Esophagus (tissue), 2 donors: ENCODE measurements around the gene CACNA2D3. TPM values are rescaled to one million over a fixed set of nuclear protein-coding genes. Genes with fewer than 3 reads are reported as not detected.

Experiments
- H3K27ac ChIP-seq, 2 donors: one replicate each; pipeline ENCODE4 v1.5.1; 2013; ENCODE audit warnings: low read depth in 2 of 2, mild to moderate bottlenecking in 2 of 2, inconsistent platforms in 1 of 2, low read length in 1 of 2, moderate library complexity in 1 of 2
- H3K27me3 ChIP-seq, 2 donors: one replicate each; pipeline ENCODE4 v1.6.1; 2013; ENCODE audit warnings: low read length in 2 of 2, control low read depth in 1 of 2, mild to moderate bottlenecking in 1 of 2; ENCODE audit not compliant: insufficient read depth in 2 of 2, control insufficient read depth in 1 of 2
- H3K36me3 ChIP-seq, 2 donors: one replicate each; pipeline ENCODE4 v1.6.1; 2013; ENCODE audit warnings: low read length in 1 of 2; ENCODE audit not compliant: control insufficient read depth in 2 of 2, insufficient read depth in 2 of 2
- H3K4me1 ChIP-seq, 2 donors: one replicate each; pipeline ENCODE4 v1.6.1; 2013; ENCODE audit warnings: low read length in 1 of 2; ENCODE audit not compliant: control insufficient read depth in 2 of 2, insufficient read depth in 2 of 2
- H3K4me3 ChIP-seq, 2 donors: one replicate each; pipeline ENCODE4 v1.5.1; 2013; ENCODE audit warnings: low read length in 2 of 2, mild to moderate bottlenecking in 2 of 2, low read depth in 1 of 2, moderate library complexity in 1 of 2
- H3K9me3 ChIP-seq, 2 donors: one replicate each; pipeline ENCODE4 v1.6.1; 2013; ENCODE audit warnings: mild to moderate bottlenecking in 2 of 2, low read depth in 1 of 2, low read length in 1 of 2, moderate library complexity in 1 of 2; ENCODE audit not compliant: control insufficient read depth in 2 of 2, insufficient read depth in 1 of 2
- WGBS, 2 donors: extraction: QIAGEN DNeasy Blood & Tissue Kit; methylation state at CpG; one replicate each; pipeline ENCODE4 v1.1.7; 2013; 5-methylcytosine and 5-hydroxymethylcytosine counted together
- polyA plus RNA-seq, 2 donors: library from polyadenylated mRNA; stranded (reverse); fragments of 200-250 nt; gene quantifications; one replicate each; pipeline ENCODE4 v1.2.3, GENCODE V29; 2013
- donor health status: healthy with polysubstance abuse.
- donor health status: Bipolar disorder and iron deficiency.

CACNA2D3 gene
- polyA plus RNA-seq, 2 donors = 1.7 to 1.8 TPM

GRCh38 chr3:55078876-55079275 is 956.5 kb downstream of the CACNA2D3 start:
- no peaks in the 10 kb centered on the region for H3K9me3 ChIP-seq
- no peak overlapping the region for H3K4me3 ChIP-seq
- H3K27me3 ChIP-seq = no peaks in the 10 kb centered on the region
- no peaks in the 10 kb centered on the region for H3K4me1 ChIP-seq
- WGBS, 2 donors = 82 to 86% methylated on average over 7 of the region's 7 CpGs
- H3K27ac ChIP-seq = no peak overlapping the region
- no peaks in the 10 kb centered on the region for H3K36me3 ChIP-seq

GRCh38 chr3:55085231-55085630 is 962.9 kb downstream of the CACNA2D3 start:
- Histone ChIP-seq H3K27ac (no peak overlapping the region), H3K4me1 (no peaks in the 10 kb centered on the region), H3K36me3 (no peaks in the 10 kb centered on the region), H3K27me3 (no peaks in the 10 kb centered on the region), H3K9me3 (no peaks in the 10 kb centered on the region), H3K4me3 (no peak overlapping the region)
- WGBS, 2 donors = 68 to 73% methylated on average over 5 of the region's 5 CpGs

- peaks cover 0 to 5% of the 10 kb centered on the region in 2 donors for H3K4me1 ChIP-seq
- 51 to 55% methylated on average over 5 of the region's 5 CpGs for WGBS, 2 donors
- no peaks in the 10 kb centered on the region for H3K27me3 ChIP-seq
- no peaks in the 10 kb centered on the region for H3K9me3 ChIP-seq
- H3K36me3 ChIP-seq = no peaks in the 10 kb centered on the region
- no peak overlapping the region for H3K4me3 ChIP-seq
- H3K27ac ChIP-seq = no peak overlapping the region
These were observed 966.9 kb downstream of the CACNA2D3 start for GRCh38 chr3:55089211-55089610.

GRCh38 chr3:55090291-55090690 is 967.9 kb downstream of the CACNA2D3 start:
- Histone ChIP-seq H3K4me1 (peaks cover 0 to 5% of the 10 kb centered on the region in 2 donors), H3K27me3 (no peaks in the 10 kb centered on the region), H3K4me3 (no peak overlapping the region), H3K27ac (peak overlapping the region in 1 of 2 donors; percentile 84), H3K36me3 (no peaks in the 10 kb centered on the region), H3K9me3 (no peaks in the 10 kb centered on the region)
- WGBS, 2 donors = 53% methylated on average over 5 of the region's 5 CpGs

- 82 to 94% methylated on average over 5 of the region's 5 CpGs for WGBS, 2 donors
- H3K27me3 ChIP-seq = no peaks in the 10 kb centered on the region
These were observed 968.4 kb downstream of the CACNA2D3 start for GRCh38 chr3:55090746-55091145.

GRCh38 chr3:55091381-55092225 is 969.3 kb downstream of the CACNA2D3 start:
- Histone ChIP-seq H3K4me1 (peaks cover 0 to 5% of the 10 kb centered on the region in 2 donors), H3K36me3 (no peaks in the 10 kb centered on the region), H3K27me3 (no peaks in the 10 kb centered on the region), H3K27ac (no peak overlapping the region), H3K4me3 (no peak overlapping the region), H3K9me3 (no peaks in the 10 kb centered on the region)
- 72 to 79% methylated on average over 7 of the region's 7 CpGs for WGBS, 2 donors

More at GRCh38 chr3:55090746-55091145, 968.4 kb downstream of the CACNA2D3 start:
- Histone ChIP-seq H3K36me3 (no peaks in the 10 kb centered on the region), H3K9me3 (no peaks in the 10 kb centered on the region), H3K4me1 (peaks cover 0 to 5% of the 10 kb centered on the region in 2 donors), H3K4me3 (no peak overlapping the region), H3K27ac (peak overlapping the region in 1 of 2 donors; percentile 84)

- no peaks in the 10 kb centered on the region for H3K36me3 ChIP-seq
- no peaks in the 10 kb centered on the region for H3K27me3 ChIP-seq
- H3K9me3 ChIP-seq = no peaks in the 10 kb centered on the region
- peaks cover 0 to 5% of the 10 kb centered on the region in 2 donors for H3K4me1 ChIP-seq
- no peak overlapping the region for H3K4me3 ChIP-seq
- no peak overlapping the region for H3K27ac ChIP-seq
These were observed 972.3 kb downstream of the CACNA2D3 start for GRCh38 chr3:55094676-55095075.

GRCh38 chr3:55097441-55097840 is 975.1 kb downstream of the CACNA2D3 start:
- 70 to 80% methylated on average over 3 of the region's 3 CpGs for WGBS, 2 donors
- no peaks in the 10 kb centered on the region for H3K4me1 ChIP-seq
- H3K4me3 ChIP-seq = no peak overlapping the region
- no peaks in the 10 kb centered on the region for H3K9me3 ChIP-seq
- no peaks in the 10 kb centered on the region for H3K36me3 ChIP-seq
- H3K27me3 ChIP-seq = no peaks in the 10 kb centered on the region
- no peak overlapping the region for H3K27ac ChIP-seq

- no peak overlapping the region for H3K27ac ChIP-seq
- 69 to 71% methylated on average over 10 of the region's 10 CpGs for WGBS, 2 donors
- no peak overlapping the region for H3K4me3 ChIP-seq
- no peaks in the 10 kb centered on the region for H3K4me1 ChIP-seq
- no peaks in the 10 kb centered on the region for H3K9me3 ChIP-seq
- no peaks in the 10 kb centered on the region for H3K36me3 ChIP-seq
- H3K27me3 ChIP-seq = no peaks in the 10 kb centered on the region
These were observed 983.3 kb downstream of the CACNA2D3 start for GRCh38 chr3:55105647-55106046.

- Histone ChIP-seq H3K27me3 (no peaks in the 10 kb centered on the region), H3K36me3 (no peaks in the 10 kb centered on the region), H3K27ac (no peak overlapping the region), H3K4me1 (no peaks in the 10 kb centered on the region), H3K9me3 (no peaks in the 10 kb centered on the region), H3K4me3 (no peak overlapping the region)
- 66 to 75% methylated on average over 6 of the region's 6 CpGs for WGBS, 2 donors
These were observed 984.8 kb downstream of the CACNA2D3 start for GRCh38 chr3:55107187-55107586.
